GM03348 (cell line): ENCODE measurements around the gene KCNK6.
"Not testable (repeated sequence)": the region's sequence is repeated elsewhere in the genome, so short reads cannot be mapped to it uniquely, and the experiment has no call there.

Experiments used
- DNase-seq: peaks from one replicate; pipeline ENCODE4 v3.0.0; 2012; ENCODE audit warnings: low spot score

Gene KCNK6

DNA sequence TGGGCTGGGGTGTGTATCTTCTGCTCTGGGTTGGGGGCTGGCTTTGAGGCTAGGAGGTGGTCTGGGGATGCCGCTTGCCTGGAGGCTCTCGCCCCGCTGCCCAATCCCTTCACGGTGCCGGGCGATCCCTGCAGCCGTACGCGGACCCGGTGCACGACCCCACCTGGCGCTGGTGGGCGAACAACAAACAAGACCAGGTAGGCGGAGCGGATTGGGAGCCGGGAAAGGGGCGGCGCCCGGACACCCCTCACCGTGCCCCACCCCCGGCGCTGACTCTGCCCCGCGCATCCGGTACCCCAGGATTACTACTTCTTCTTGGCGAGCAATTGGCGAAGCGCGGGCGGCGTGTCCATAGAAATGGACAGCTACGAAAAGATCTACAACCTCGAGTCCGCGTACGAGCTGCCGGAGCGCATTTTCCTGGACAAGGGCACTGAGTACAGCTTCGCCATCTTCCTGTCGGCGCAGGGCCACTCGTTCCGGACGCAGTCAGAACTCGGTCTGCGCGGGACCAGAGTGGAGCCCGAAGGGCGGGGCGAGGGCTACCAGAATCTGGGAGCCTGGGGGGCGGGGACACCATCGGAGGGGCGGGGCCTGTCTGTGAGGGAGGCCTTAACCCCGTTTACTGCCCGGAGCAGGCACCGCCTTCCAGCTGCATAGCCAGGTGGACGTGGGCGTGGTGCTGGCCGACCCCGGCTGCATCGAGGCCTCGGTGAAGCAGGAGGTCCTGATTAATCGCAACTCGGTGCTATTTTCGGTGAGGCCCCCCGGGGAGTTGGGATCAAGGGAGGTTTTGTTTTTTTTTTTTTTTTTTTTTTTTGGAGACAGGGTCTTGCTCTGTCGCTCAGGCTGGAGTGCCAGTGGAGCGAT lies 42.7 kb downstream of the KCNK6 start:
- peak; percentile 91 for DNase-seq

DNA sequence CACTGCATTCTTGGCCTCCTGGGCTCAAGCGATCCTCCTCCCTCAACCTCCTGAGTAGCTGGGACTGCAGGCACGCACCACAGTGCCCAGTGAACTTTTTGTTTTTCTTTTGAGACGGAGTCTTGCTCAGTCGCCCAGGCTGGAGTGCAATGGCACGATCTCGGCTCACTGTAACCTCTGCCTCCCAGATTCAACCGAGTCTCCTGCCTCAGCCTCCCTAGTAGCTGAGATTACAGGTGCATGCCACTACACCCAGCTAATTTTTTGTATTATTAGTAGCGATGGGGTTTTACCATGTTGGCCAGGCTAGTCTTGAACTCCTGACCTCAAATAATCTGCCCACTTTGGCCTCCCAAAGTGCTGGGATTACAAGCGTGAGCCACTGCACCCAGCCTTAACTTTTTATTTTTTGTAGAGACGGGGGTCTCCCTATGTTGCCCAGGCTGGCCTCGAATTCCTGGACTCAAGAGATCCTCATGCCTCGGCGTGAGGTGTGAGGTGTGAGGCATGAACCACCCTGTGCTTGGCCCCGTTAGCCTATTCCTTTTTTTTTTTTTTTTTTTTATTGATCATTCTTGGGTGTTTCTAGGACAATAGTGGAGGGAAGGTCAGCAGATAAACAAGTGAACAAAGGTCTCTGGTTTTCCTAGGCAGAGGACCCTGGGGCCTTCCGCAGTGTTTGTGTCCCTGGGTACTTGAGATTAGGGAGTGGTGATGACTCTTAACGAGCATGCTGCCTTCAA lies 43.5 kb downstream of the KCNK6 start:
- DNase-seq, result not testable (repeated sequence)

DNA sequence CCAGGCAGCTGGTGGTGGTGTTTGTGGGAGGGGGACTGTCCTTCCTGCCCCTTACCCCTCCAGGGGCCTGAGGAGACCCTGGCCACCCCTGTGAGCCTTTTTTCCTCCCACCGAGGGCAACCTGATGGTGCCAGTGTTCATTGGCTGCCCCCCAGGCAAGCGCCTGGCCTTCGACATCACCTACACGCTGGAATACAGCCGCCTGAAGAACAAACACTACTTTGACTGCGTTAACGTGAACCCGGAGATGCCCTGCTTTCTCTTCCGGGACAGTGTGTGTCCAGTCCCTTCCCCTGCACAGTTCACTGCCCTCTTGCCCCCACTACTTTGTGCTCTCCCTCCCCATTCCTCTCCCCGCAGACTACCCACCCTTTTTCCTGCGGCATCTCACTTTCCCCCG lies 47.4 kb downstream of the KCNK6 start:
- no peak for DNase-seq

GRCh38 chr19:38369584-38369983 lies 49.9 kb downstream of the KCNK6 start:
- DNase-seq, result no peak

DNA sequence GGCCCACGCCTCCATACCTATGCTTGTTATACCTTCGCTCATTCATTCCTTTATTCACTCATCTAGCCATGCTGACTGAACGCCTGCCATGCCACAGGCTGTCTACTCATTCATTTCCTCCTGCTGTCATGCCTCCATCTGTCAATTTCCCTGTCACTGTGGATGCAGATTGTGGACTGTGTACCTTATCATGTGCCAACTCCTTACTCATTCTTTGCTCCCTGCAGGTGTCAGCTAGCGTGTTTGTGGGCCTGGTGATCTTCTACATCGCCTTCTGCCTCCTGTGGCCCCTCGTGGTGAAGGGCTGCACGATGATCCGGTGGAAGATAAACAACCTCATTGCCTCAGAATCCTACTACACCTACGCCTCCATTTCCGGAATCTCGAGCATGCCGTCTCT lies 50.7 kb downstream of the KCNK6 start:
- DNase-seq, result no peak

GRCh38 chr19:38371081-38371480 lies 51.4 kb downstream of the KCNK6 start:
- no peak for DNase-seq

DNA sequence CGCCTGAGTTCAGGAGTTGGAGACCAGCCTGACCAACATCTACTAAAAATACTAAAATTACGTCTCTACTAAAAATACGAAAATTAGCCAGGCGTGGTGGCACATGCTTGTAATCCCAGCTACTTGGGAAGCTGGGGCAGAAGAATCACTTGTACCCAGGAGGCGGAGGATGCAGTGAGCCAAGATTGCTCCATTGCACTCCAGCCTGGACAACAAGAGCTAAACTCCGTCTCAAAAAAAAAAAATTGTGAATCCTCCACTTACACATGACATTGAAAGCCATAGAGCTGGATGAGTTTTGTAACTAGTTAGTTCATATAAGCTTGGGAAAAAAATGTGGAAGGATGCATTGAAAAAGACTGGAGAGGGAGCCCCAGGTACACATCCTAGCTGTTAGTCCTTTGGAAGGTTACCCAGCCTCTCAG lies 54.3 kb downstream of the KCNK6 start:
- DNase-seq, result no peak

- peak; percentile 98 for DNase-seq
Observed at GRCh38 chr19:38374332-38375097, 54.9 kb downstream of the KCNK6 start, which contains the start of gene PSMD8. Gene PSMD8 (plus strand): TSS chr19:38374571. CDS start chr19:38374602, 31 bp downstream.

DNA sequence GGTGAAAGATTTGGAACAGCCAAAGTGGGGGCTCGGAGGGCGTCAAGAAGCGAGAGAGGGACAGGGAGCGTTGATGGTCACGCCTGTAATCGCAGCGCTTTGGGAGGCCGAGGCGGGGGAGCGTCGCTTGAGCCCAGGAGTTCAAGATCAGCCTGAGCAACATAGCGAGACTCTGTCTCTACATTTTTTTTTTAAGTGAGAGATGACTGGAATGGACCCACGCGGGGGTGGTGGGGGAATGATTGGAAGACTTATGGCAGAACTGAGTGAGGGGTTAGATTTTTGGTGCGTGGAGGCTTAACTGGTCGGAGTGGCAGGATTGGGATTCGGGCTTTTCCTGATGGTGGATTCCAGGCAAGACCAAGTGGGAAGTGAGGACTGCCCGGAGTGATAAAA lies 55.5 kb downstream of the KCNK6 start:
- DNase-seq, result no peak

GRCh38 chr19:38375748-38376147 lies 56.1 kb downstream of the KCNK6 start:
- DNase-seq, result peak; percentile 68

- no peak for DNase-seq
Observed at GRCh38 chr19:38376576-38376975, 56.9 kb downstream of the KCNK6 start.

DNA sequence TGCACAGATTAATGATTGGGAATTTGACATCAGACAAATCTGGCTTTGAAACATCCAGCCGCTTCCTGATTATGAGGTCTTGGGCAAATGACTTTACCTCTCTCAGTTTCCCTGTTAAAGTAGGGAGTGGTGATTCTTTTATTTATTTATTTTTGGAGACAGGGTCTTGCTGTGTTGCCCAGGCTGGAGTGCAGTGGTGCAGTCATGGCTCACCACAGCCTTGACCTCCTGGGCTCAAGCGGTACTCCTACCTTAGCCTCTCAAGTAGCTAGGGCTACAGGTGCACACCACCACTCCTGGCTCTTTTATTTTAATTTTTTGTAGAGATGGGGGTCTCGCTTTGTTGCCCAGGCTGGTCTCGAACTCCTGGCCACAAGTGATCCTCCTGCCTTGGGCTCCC lies 57.4 kb downstream of the KCNK6 start:
- DNase-seq, result no peak

- DNase-seq, result no peak
Observed at GRCh38 chr19:38378866-38379265, 59.2 kb downstream of the KCNK6 start.

DNA sequence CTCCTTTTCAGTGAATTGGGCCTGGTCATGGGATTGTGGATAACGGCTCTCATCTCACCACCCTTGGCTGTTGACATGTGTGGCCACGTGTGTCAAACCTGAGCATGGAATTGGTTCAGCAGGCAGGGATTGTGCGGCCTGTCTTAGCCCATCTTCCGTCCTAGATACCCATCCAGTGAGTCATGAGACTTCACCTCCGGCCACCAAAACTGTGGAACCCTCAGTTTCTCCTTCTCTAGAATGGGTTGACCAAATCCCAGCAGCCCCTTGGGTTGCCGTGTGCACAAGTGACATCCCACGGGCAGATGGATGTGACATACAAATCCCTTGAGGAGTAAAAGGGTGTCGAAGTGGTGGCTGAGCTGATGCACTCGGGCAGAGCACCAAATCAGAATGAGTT lies 61.5 kb downstream of the KCNK6 start:
- no peak for DNase-seq
